H1 (cell line): ENCODE results near the gene CDYL. TPM values are rescaled to one million over a fixed set of nuclear protein-coding genes. Genes with fewer than 3 reads are reported as not detected.

Experiments used
- CTCF ChIA-PET: fragments of 300-600 bp; sonication (Branson Sonifier 250); formaldehyde crosslinking; loops from one replicate; lab custom pipeline; 2021; ENCODE audit not compliant: partially characterized antibody; lab: Charles Lee
- POLR2A ChIA-PET: fragments of 300-600 bp; sonication (Branson Sonifier 250); formaldehyde crosslinking; loops from one replicate; lab custom pipeline; 2021; ENCODE audit warnings: inconsistent platforms; ENCODE audit not compliant: partially characterized antibody; lab: Charles Lee
- DNase-seq, 2 experiments: peaks; one replicate each; pipeline versions ENCODE4 v3.0.0 to v3.0.0-alpha.2; 2010 to 2022; ENCODE audit warnings: low spot score in 2 of 2, low read depth in 1 of 2, mixed read lengths in 1 of 2
- FAIRE-seq: peaks from 2 replicates; lab custom pipeline; 2011; peaks lifted over from hg19 to GRCh38; lab: Jason Lieb, UNC
- H2AFZ ChIP-seq: 2 replicates; pipeline ENCODE4 v1.8.1; 2012; ENCODE audit warnings: low read length, inconsistent platforms
- H2AK5ac ChIP-seq: 2 replicates; pipeline ENCODE4 v1.6.1; 2013; ENCODE audit warnings: low read depth, low read length
- H2BK120ac ChIP-seq: replicated peaks from 2 replicates; pipeline ENCODE3; 2013; ENCODE audit warnings: low read depth, low read length, inconsistent platforms
- H2BK12ac ChIP-seq: 2 replicates; pipeline ENCODE4 v1.6.1; 2013; ENCODE audit warnings: low read depth, low read length
- H2BK15ac ChIP-seq: 2 replicates; pipeline ENCODE4 v1.6.1; 2013; ENCODE audit warnings: low read length
- H2BK20ac ChIP-seq: 2 replicates; pipeline ENCODE4 v1.6.1; 2013; ENCODE audit warnings: low read length
- H2BK5ac ChIP-seq: 2 replicates; pipeline ENCODE4 v1.6.1; 2013; ENCODE audit warnings: low read depth, low read length
- H3K14ac ChIP-seq: 2 replicates; pipeline ENCODE4 v1.6.1; 2013; ENCODE audit warnings: inconsistent platforms; ENCODE audit not compliant: insufficient read length
- H3K18ac ChIP-seq: 2 replicates; pipeline ENCODE4 v1.6.1; 2013; ENCODE audit warnings: low read length; ENCODE audit errors: extremely low read depth
- H3K23ac ChIP-seq: 2 replicates; pipeline ENCODE4 v1.6.1; 2013; ENCODE audit warnings: inconsistent platforms; ENCODE audit not compliant: insufficient read length
- H3K23me2 ChIP-seq: 2 replicates; pipeline ENCODE4 v1.6.1; 2013; ENCODE audit warnings: low read depth, low read length
- H3K27ac ChIP-seq: 2 replicates; pipeline ENCODE4 v1.6.1; 2011; ENCODE audit warnings: low read depth, low read length, inconsistent platforms
- H3K27me3 ChIP-seq, 4 experiments: replicated peaks in 1 of 4; 1 replicate in 1 of 4; 2 replicates in 3 of 4; pipeline versions ENCODE4 v1.6.1 to v1.8.1; 2011 to 2013; ENCODE audit warnings: low read length in 3 of 4, mild to moderate bottlenecking in 3 of 4, inconsistent platforms in 2 of 4, mixed read lengths in 2 of 4, moderate library complexity in 1 of 4; ENCODE audit not compliant: control insufficient read depth in 3 of 4, insufficient read depth in 3 of 4; ENCODE audit errors: extremely low read depth in 1 of 4
- H3K36me3 ChIP-seq, 4 experiments: 2 replicates each; pipeline versions ENCODE4 v1.6.1 to v1.8.1; 2011 to 2013; ENCODE audit warnings: mild to moderate bottlenecking in 4 of 4, low read length in 3 of 4, moderate library complexity in 2 of 4, control low read depth in 1 of 4, inconsistent platforms in 1 of 4; ENCODE audit not compliant: insufficient read depth in 4 of 4, control insufficient read depth in 2 of 4
- H3K4ac ChIP-seq: replicated peaks from 2 replicates; pipeline ENCODE3; 2013; ENCODE audit warnings: low read length, low read depth, mixed read lengths, inconsistent platforms; ENCODE audit not compliant: insufficient read length
- H3K4me1 ChIP-seq, 4 experiments: replicated peaks in 1 of 4; 1 replicate in 1 of 4; 2 replicates in 3 of 4; pipeline versions ENCODE4 v1.6.1 to v1.8.1; 2011 to 2013; ENCODE audit warnings: low read length in 3 of 4, inconsistent platforms in 2 of 4, mixed read lengths in 1 of 4; ENCODE audit not compliant: insufficient read depth in 4 of 4, control insufficient read depth in 3 of 4
- H3K4me2 ChIP-seq, 2 experiments: 2 replicates each; pipeline versions ENCODE4 v1.6.1 to v1.8.1; 2011 to 2013; ENCODE audit warnings: low read depth in 2 of 2, low read length in 2 of 2, control low read depth in 1 of 2, inconsistent platforms in 1 of 2, mild to moderate bottlenecking in 1 of 2; ENCODE audit not compliant: insufficient read depth in 1 of 2
- H3K4me3 ChIP-seq, 4 experiments: fragments of 200-600, 300-600 bp in 1 of 4; sonication (generic), shearing (Covaris generic), sonication (Bioruptor Twin) in 1 of 4; 2 replicates each; pipeline versions ENCODE4 v1.5.1 to v1.8.1; 2011 to 2016; ENCODE audit warnings: low read length in 4 of 4, low read depth in 3 of 4, control low read depth in 2 of 4, inconsistent platforms in 2 of 4, mild to moderate bottlenecking in 2 of 4, mixed read lengths in 1 of 4, moderate library complexity in 1 of 4; ENCODE audit not compliant: insufficient read depth in 2 of 4; ENCODE audit errors: extremely low read depth in 1 of 4
- H3K56ac ChIP-seq: replicated peaks from 2 replicates; pipeline ENCODE3; 2013; ENCODE audit warnings: low read depth, mild to moderate bottlenecking, mixed read lengths, low read length, inconsistent platforms; ENCODE audit not compliant: insufficient read length
- H3K79me1 ChIP-seq: 2 replicates; pipeline ENCODE4 v1.6.1; 2013; ENCODE audit warnings: low read depth, low read length, control low read depth
- H3K79me2 ChIP-seq, 2 experiments: 2 replicates each; pipeline versions ENCODE4 v1.6.1 to v1.8.1; 2012 to 2013; ENCODE audit warnings: low read length in 2 of 2, mild to moderate bottlenecking in 2 of 2, inconsistent platforms in 1 of 2; ENCODE audit not compliant: insufficient read depth in 2 of 2, control insufficient read depth in 1 of 2
- H3K9ac ChIP-seq, 4 experiments: replicated peaks in 1 of 4; 1 replicate in 1 of 4; 2 replicates in 3 of 4; pipeline versions ENCODE4 v1.6.1 to v1.8.1; 2011 to 2013; ENCODE audit warnings: low read depth in 3 of 4, low read length in 3 of 4, control low read depth in 2 of 4, mild to moderate bottlenecking in 2 of 4, moderate library complexity in 2 of 4, inconsistent platforms in 1 of 4; ENCODE audit errors: extremely low read depth in 1 of 4
- H3K9me3 ChIP-seq, 2 experiments: 2 replicates each; pipeline versions ENCODE4 v1.6.1 to v1.8.1; 2012 to 2013; ENCODE audit warnings: mild to moderate bottlenecking in 2 of 2, moderate library complexity in 2 of 2, control low read depth in 1 of 2, inconsistent platforms in 1 of 2, low read depth in 1 of 2, low read length in 1 of 2, mixed read lengths in 1 of 2; ENCODE audit not compliant: insufficient read depth in 2 of 2
- H4K20me1 ChIP-seq, 2 experiments: replicated peaks in 1 of 2; 2 replicates each; pipeline versions ENCODE3 to v1.8.1; 2011 to 2013; ENCODE audit warnings: inconsistent platforms in 2 of 2, low read length in 2 of 2, mild to moderate bottlenecking in 1 of 2; ENCODE audit not compliant: insufficient read depth in 2 of 2, control insufficient read depth in 1 of 2
- H4K5ac ChIP-seq: 2 replicates; pipeline ENCODE4 v1.6.1; 2013; ENCODE audit warnings: low read length, low read depth, mixed read lengths, inconsistent platforms; ENCODE audit not compliant: insufficient read length
- H4K8ac ChIP-seq: 2 replicates; pipeline ENCODE4 v1.8.0; 2013; ENCODE audit warnings: mild to moderate bottlenecking, moderate library complexity, low read length, inconsistent platforms; ENCODE audit not compliant: insufficient read depth; ENCODE audit errors: extremely low read depth
- H4K91ac ChIP-seq: replicated peaks from 2 replicates; pipeline ENCODE3; 2013; ENCODE audit warnings: low read length, mixed read lengths, inconsistent platforms; ENCODE audit not compliant: insufficient read length
- ATF3 ChIP-seq: IDR thresholded peaks from 2 replicates; pipeline ENCODE4 v1.6.1; 2011; ENCODE audit warnings: low read depth, mild to moderate bottlenecking, low read length; ENCODE audit not compliant: insufficient read depth
- BCL11A ChIP-seq, 2 experiments: IDR thresholded peaks; one replicate each; pipeline ENCODE4 v1.6.1; 2011; ENCODE audit warnings: low read depth in 2 of 2, low read length in 2 of 2, mild to moderate bottlenecking in 2 of 2
- E2F6 ChIP-seq: IDR thresholded peaks from 2 replicates; pipeline ENCODE4 v1.6.1; 2012; ENCODE audit warnings: inconsistent platforms
- HDAC2 ChIP-seq, 2 experiments: fragments of 300-600 bp in 1 of 2; sonication (generic) in 1 of 2; IDR thresholded peaks; 2 replicates each; pipeline ENCODE4 v1.6.1; 2011 to 2012; ENCODE audit warnings: low read depth in 2 of 2, low read length in 2 of 2, mild to moderate bottlenecking in 2 of 2, moderate library complexity in 2 of 2, borderline replicate concordance in 1 of 2, inconsistent platforms in 1 of 2
- HDAC6 ChIP-seq: IDR thresholded peaks from one replicate; pipeline ENCODE4 v1.7.1; 2012; ENCODE audit warnings: low read depth, mild to moderate bottlenecking, inconsistent platforms, low read length, moderate library complexity
- JUN ChIP-seq: IDR thresholded peaks from 2 replicates; pipeline ENCODE4 v1.6.1; 2011; ENCODE audit warnings: low read depth, mild to moderate bottlenecking, improper control_type of control experiment, low read length
- NANOG ChIP-seq: IDR thresholded peaks from 2 replicates; pipeline ENCODE4 v1.6.1; 2011; ENCODE audit warnings: low read length, low read depth, mild to moderate bottlenecking, inconsistent platforms; ENCODE audit not compliant: insufficient read depth, poor library complexity, severe bottlenecking
- POLR2A ChIP-seq, 2 experiments: IDR thresholded peaks; 1 replicate in 1 of 2; 2 replicates in 1 of 2; pipeline ENCODE4 v1.6.1; 2011; ENCODE audit warnings: low read depth in 2 of 2, low read length in 2 of 2, mild to moderate bottlenecking in 2 of 2; ENCODE audit errors: control extremely low read depth in 1 of 2
- POU5F1 ChIP-seq: IDR thresholded peaks from 2 replicates; pipeline ENCODE4 v1.6.1; 2011; ENCODE audit warnings: low read depth, mild to moderate bottlenecking, low read length, moderate library complexity
- RFX5 ChIP-seq: IDR thresholded peaks from 2 replicates; pipeline ENCODE4 v1.6.1; 2011; ENCODE audit warnings: low read depth, low read length, improper control_type of control experiment, borderline replicate concordance
- SIN3A ChIP-seq, 2 experiments: IDR thresholded peaks in 1 of 2; conservative IDR thresholded peaks in 1 of 2; 2 replicates each; pipeline ENCODE4 v1.6.1; 2011 to 2012; ENCODE audit warnings: low read length in 2 of 2, improper control_type of control experiment in 1 of 2, low read depth in 1 of 2, mild to moderate bottlenecking in 1 of 2
- SP4 ChIP-seq: IDR thresholded peaks from 2 replicates; pipeline ENCODE4 v1.6.1; 2012; ENCODE audit warnings: low read length, inconsistent platforms
- SRF ChIP-seq: IDR thresholded peaks from 2 replicates; pipeline ENCODE4 v1.6.1; 2011; ENCODE audit warnings: mild to moderate bottlenecking, low read depth, low read length, moderate library complexity
- WGBS, 2 experiments: shearing (Covaris generic) in 1 of 2; methylation state at CpG; one replicate each; pipeline versions ENCODE4 v1.1.6 to v1.1.7; 2013 to 2015; ENCODE audit warnings: low lambda C conversion rate in 2 of 2, mixed read lengths in 2 of 2, inconsistent platforms in 1 of 2, low coverage in 1 of 2, missing lambda C conversion rate in 1 of 2; ENCODE audit not compliant: insufficient replicate concordance in 2 of 2, insufficient coverage in 1 of 2, insufficient read length in 1 of 2; ENCODE audit errors: extremely low coverage in 1 of 2, missing lambda C conversion rate in 1 of 2; 5-methylcytosine and 5-hydroxymethylcytosine counted together
- polyA plus RNA-seq, 7 experiments: library from polyadenylated mRNA; depleted of rRNA in 3 of 7; stranded (reverse) in 5 of 7; unstranded in 2 of 7; fragments of >200 nt in 5 of 7; fragments of 200-250 nt in 2 of 7; gene quantifications; 1 replicate in 5 of 7; 2 replicates in 1 of 7; 4 replicates in 1 of 7; pipeline versions ENCODE4 v1.2.1 to v1.2.3, GENCODE V29; 2011 to 2013; ENCODE audit warnings: missing spikeins in 2 of 7, mixed read lengths in 2 of 7
- total RNA-seq: library from RNA; stranded (reverse); fragmentation: NEBNext Ultra II Directional; extraction: Animal tissue kit (Norgen Biotek cat#: 25700); gene quantifications from 2 replicates; pipeline ENCODE4 v1.2.1, GENCODE V29; 2021

CDYL gene
- total and polyA plus RNA-seq, 2 of the 8 experiments (the other 6 are each of a cell fraction or from before 2014, with no cell fraction given) = 56.4 to 119 TPM

- Histone ChIP-seq H2BK20ac (no peak overlapping the region), H3K27ac (no peak overlapping the region), H3K79me2 (peaks cover 47 to 98% of the 10 kb centered on the region in 2 experiments), H3K9me3 (no peaks in the 10 kb centered on the region), H4K91ac (no peak overlapping the region), H4K8ac (no peak overlapping the region), H4K5ac (no peak overlapping the region), H3K27me3 (no peaks in the 10 kb centered on the region), H2BK120ac (no peak overlapping the region), H2AFZ (no peak overlapping the region), H3K4me2 (no peak overlapping the region), H3K4me1 (peaks cover 5 to 19% (median 10%) of the 10 kb centered on the region in 4 experiments), H3K23ac (no peak overlapping the region), H3K36me3 (0 out of 8 replicates have a peak, but pooled peaks cover 0 to 5% (median 0%) of the 10 kb centered on the region in 4 experiments), H3K4me3 (no peak overlapping the region), H4K20me1 (peaks cover 44 to 62% of the 10 kb centered on the region in 2 experiments), H3K56ac (no peak overlapping the region), H3K18ac (no peak overlapping the region), H2BK15ac (no peak overlapping the region), H2BK12ac (no peak overlapping the region), H3K9ac (no peak overlapping the region), H3K79me1 (peaks cover 22% of the 10 kb centered on the region; the same call in 1 of the 2 replicates), H3K23me2 (no peaks in the 10 kb centered on the region), H2BK5ac (no peak overlapping the region), H3K14ac (no peak overlapping the region), H3K4ac (no peak overlapping the region), H2AK5ac (no peak overlapping the region)
- no peak for FAIRE-seq
- ChIA-PET POLR2A (no interaction called here), CTCF (interaction anchor here (0.7 to 3.4 kb wide), 10 partner anchors 16 to 397 kb away, joined by 3 to 18 read pairs (median 4); no protein-coding TSS in a partner anchor)
- DNase-seq = no peak
- WGBS, 2 experiments = 80% methylated on average over 7 of the region's 7 CpGs; no CpG with 5 or more reads in 1 of the 2 experiments
- TF ChIP-seq E2F6 (no peak), NANOG (no peak), POU5F1 (no peak), POLR2A (IDR thresholded peaks at IDR 0.05; ENCODE audit: control extremely low read depth in 1 of 2, low read depth in 2 of 2, low read length in 2 of 2) (no peak), SP4 (no peak), HDAC6 (no peak), HDAC2 (IDR thresholded peaks at IDR 0.05; ENCODE audit: borderline replicate concordance in 1 of 2, low read depth in 2 of 2, low read length in 2 of 2) (no peak), RFX5 (no peak), SIN3A (conservative IDR thresholded peaks at IDR 0.05 in 1 of 2, IDR thresholded peaks at IDR 0.05 in 1 of 2; ENCODE audit: low read depth in 1 of 2, low read length in 2 of 2) (no peak), SRF (no peak), JUN (no peak), ATF3 (no peak), BCL11A (IDR thresholded peaks at IDR 0.05; ENCODE audit: low read depth in 2 of 2, low read length in 2 of 2) (no peak)
These were observed 30.1 kb downstream of the CDYL start for GRCh38 chr6:4806337-4806725.
